HCEC 1CT (cell line): ENCODE results near the gene TXNRD2.
A peak's percentile ranks its signal among the peaks of the same experiment; 100 is the strongest.

Experiments
- DNase-seq: peaks from one replicate; pipeline ENCODE4 v3.0.0-alpha.2; 2017

The TXNRD2 gene

DNA sequence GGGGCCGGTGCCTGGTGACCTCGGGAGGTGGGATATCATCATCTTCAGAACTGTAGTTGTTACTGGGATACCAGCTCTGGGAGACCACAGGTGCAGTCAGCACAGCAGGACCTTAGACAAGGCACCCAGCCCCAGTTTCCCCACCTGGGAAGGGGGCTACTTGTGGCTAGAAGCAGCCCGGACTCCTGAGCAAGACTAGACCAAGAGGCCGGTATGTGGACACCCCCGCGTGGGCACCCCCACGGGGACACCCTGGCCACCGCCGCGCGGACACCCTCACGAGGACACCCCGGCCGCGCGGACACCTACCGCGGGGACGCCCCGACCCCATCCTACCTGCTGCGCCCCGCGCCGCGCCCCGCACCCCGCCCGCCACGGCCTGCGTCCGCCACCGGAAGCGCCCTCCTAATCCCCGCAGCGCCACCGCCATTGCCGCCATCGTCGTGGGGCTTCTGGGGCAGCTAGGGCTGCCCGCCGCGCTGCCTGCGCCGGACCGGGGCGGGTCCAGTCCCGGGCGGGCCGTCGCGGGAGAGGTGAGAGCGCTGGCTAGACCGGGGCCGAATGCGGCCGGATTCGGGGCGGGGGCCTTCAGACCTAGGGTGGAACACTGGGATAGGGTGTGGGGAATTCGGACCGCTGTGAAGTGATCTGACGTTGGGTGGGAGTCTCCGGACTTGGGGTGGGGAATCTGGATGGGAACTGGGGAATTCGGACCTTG, at the start of gene TXNRD2, which contains the start of gene COMT:
TXNRD2 (minus strand) TSS at position 454 of the 718 bp plus-strand sequence; CDS start at position 439, 15 bp downstream.
COMT (plus strand) TSS at position 408 of the 718 bp plus-strand sequence. CDS start 20,755 bp downstream, outside the sequence.
- peak; percentile 50 for DNase-seq

GRCh38 chr22:19991395-19991644, 49.7 kb upstream of the TXNRD2 start:
- no peak for DNase-seq

DNA sequence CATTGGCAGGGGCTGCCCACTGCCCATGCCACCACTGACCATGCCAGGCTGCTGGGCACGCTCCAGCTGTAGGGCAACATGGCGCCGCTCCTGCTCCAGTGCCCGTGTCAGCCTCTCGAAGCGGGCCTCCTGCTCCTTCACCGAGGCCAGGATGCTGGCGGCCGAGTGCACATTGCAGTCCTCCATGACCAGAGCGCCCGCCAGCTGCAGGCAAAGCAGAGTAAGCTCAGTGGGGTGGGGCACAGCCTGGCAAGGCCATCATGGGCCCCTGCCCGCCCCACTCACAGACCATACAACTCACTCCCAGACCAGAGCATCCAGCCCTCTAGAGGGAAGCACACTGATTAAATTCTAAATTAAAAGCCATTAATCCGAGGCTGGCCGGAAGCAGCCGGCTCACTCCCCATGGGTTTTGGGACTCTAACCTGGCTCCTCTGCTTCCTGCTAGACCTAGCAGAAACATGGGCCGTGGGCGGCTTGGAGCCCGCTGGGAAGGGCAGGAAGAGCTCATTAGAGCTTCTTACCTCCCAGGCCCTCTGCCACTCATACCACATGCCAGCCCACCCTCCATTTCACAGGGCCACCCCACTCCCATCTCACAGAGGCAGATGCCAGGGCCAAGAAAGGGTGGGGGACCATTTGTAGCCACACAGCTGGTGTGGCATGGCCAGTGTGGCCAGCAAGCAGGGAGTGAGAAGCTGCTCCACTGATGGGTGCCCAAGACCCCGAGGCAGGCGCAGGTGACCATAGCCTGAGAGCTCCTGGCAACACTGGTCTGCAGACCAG, 49.2 kb upstream of the TXNRD2 start:
- no peak for DNase-seq

- no peak for DNase-seq
Measured at GRCh38 chr22:19990188-19990587, 48.6 kb upstream of the TXNRD2 start.

DNA sequence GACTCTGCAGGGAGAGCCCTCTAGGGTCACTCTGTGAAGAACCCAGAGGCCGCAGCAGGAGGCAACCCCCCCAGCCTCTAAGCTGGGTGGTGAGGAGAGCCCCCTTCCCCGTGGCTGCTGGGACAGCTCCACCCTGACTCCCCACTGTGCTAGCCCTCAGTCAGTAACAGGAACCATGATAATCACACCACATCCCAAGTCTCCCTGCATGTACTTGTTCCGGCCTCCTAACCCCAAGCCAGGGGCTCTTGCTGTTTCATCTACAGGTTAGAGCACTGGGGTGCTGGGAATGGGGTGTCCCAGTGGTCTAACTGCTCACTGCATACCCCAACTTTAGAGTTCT, 48.1 kb upstream of the TXNRD2 start:
- no peak for DNase-seq

DNA sequence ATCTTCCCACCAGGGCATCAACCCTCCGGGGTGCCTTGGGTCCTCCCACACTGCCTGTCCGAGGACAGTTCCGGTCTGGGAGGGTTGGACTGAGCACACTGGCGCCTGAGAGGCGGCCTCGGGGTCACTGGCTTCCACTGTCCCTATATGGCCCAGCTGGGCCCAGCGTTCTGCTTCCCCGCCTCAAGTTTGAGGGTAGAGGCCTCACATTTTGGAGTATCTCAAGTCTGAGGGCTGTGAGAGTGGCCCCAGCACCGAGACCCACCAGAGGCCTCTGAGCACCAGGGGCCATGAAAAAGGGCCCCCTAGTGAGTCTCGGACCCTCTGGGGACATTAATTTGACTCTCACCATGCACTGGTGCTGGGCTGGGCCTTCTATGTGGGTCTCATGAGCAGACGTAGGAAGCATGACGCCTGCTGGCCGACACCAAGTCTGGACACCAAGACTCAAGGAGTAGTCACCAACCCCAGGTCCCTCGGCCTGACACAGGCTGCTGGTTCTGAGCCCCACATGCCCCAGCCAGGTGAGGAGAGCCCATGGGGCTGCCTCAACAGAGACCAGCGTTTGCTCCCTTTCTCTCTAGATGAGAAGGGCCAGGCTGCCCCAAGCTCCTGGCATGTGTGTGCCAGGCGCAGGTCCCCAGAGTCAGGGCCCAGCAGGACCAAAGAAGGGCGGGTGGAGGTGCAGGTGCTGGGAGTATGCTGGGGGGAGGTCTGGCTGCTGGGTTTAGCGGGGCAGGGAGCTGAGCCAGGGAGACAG, 47.5 kb upstream of the TXNRD2 start:
- no peak for DNase-seq

DNA sequence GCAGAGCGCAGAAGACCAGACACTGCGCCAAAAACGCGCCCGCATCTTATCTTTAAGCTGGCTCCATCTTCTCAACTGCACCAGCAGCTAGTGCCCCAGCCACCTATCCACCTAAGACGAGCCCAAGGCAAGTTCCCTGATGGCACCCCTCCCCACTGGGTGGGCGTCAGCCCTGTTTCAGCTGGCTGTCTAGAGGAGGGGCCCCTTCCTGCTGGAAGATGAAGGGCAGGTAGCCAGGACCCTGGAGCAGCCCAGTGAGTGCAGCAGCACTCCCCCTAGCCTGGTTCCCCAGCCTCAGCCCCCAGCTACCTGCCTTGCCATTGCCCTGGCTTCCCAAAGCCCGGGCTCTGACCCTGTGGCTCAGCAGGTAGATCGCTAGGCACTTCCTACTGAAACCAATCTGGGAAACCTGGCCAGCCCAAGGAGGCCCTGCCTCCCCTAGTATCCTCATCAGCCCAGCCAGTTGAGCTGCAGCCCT, 46.8 kb upstream of the TXNRD2 start:
- DNase-seq, result no peak

DNA sequence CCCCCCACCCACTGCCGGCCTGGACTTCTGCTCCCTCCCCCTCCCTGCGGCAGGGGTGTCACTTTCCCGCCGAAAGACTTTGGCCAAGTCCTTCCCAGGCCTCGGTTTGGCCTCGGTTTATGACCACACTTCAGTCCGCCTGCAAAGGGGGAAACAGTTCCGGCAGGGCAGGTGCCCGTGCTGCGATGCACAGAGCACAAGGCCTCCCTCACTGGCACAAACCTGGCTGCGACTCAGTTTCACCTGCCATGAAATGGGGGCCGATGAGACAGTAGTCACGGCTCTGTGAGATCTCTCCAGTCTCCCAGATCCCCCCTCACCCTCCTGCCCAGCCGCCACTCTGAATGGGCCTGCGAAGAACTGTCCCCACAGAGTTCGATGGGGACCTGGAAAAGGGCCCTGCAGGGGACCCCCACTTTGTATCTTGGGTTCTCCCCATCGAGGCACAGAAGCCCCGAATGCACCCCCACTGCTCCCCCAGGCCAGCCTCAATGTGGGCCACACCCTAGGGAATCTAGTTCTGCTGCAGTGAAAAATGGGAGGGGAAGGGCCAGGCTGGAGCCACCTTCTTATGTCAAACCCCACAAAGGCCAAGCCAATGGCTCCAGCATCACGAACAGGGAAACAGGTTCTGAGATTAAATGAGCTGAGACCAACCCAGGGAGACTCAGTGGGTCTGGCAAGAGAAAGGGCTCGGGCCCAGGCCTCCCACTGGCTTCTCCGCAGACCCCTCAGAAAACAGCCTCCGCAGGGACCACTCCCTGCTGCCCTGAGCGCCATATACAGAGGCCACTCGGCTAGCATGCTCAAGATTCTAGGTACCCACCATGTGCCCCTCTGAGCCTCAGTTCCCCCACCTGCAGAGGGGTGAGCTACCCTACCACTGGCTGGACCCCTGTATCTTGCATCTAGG, 46.0 kb upstream of the TXNRD2 start:
- DNase-seq, result no peak

DNA sequence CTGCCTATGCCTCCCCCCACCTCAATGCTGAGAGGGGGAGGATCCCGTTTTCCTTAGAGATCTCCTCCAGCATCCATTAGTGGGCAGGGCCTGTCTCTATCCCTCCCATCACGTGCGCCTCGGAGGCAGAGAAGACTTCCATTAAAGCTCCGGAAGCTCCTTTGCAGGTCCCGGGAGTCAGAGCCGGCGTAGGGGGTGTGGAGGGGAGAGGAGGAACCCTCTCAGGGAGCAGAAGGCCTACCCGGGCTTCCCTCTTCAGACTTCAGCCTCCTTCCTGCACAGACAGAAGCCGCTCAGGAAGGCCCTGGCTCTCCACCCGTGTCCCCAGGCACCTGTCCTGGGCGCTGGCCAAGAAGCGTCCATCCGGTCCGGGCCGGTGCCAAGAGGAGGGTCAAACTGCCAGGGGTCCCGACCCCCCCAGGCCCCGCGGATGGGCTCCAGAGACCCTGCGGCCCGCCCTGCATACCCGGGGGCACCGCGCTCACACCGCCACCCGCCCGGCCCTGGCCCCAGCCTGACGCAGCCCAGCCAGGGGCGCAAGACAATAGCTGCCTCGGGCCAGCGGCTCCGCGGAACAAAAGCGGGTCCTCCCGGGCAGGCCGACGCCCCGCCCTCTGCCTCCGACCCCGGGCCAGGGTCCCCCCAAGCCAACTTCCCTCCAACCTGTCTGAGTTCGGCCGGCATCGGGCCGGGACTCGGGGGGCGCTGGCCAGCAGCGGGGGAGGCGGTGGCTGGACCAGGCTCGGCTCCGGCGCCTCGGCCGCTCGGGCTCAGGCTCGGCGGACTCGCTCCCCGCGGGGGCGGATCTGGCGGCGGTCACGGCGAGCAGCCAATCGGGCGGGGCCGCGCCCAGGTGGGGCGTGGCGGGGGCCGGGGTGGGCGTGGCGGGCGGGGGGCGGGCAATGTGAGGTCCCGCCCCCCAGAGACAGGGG, 45.1 kb upstream of the TXNRD2 start:
- peak; percentile 52 for DNase-seq

- no peak for DNase-seq
Measured at GRCh38 chr22:19986011-19986409, 44.4 kb upstream of the TXNRD2 start.

DNA sequence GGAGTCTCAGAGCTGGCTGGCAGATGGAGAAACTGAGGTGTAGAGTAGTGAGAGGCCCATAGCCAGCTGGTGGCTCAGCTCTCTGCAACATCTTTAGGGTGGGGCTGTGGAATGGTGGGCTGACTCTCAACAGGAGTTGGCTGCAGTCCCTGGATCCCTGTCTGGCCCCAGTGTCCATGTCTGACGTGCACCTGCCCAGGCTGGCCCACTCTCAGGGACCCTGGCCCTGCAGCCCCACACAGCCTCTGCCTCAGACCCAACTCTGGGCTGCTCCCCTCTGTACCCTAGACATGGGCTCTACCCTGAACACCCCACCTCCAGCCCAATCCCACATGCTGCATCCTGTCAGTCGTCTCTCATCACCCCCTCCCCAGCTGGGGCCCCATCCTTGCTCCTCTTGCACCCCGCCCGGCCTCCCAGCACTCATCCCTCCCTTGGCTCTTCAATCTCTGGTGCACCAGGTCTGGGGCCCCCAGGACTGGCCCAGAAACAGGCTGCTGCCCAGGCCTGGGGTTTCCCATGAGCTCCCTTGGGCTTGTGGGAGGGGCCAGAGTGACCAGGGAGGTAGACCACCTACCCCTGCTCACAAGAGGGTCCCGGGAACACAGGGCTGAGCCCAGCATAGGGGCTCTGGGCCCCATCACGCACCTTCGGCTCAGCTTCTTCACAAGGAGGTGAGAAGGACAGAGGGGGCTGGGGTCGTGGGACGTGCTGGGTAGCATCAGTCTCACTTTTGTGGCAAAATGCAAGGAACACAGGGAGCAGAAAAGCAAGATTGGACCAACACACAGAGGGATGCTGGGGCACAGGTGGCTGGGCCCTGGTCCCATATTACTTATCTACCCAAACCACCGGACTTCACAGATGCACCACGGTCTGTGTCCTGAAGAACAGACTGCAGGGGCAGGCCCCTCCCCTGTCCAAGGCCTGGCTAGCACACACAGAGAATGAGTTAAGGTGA, 43.5 kb upstream of the TXNRD2 start:
- no peak for DNase-seq

DNA sequence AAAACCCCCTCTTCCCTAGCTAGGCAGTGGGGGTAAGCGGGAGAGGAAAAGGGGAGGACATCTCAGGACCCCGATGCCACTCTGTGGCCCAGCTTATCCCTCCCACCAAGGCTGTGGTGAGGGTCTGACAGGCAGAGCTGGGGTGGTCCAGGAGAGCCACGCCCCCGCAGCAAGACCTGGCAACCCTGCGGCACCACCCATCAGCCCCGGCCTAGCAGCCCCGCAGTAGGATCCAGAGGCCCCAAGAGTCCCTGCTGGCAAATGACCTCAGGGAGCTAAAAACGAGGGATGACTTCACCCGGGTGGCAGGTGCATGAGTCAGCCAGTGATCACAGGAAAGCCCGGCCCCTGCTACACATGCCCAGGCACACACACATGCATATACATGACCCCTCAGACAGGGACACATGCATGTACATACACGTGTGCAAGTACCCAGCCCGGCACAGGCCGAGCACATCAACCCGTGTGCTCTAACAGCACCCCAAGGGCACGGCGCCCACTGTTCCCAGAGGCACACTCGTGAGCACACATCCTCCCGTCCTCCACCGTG, 42.7 kb upstream of the TXNRD2 start:
- peak; percentile 52 for DNase-seq

- no peak for DNase-seq
Measured at GRCh38 chr22:19983741-19984140, 42.1 kb upstream of the TXNRD2 start.

DNA sequence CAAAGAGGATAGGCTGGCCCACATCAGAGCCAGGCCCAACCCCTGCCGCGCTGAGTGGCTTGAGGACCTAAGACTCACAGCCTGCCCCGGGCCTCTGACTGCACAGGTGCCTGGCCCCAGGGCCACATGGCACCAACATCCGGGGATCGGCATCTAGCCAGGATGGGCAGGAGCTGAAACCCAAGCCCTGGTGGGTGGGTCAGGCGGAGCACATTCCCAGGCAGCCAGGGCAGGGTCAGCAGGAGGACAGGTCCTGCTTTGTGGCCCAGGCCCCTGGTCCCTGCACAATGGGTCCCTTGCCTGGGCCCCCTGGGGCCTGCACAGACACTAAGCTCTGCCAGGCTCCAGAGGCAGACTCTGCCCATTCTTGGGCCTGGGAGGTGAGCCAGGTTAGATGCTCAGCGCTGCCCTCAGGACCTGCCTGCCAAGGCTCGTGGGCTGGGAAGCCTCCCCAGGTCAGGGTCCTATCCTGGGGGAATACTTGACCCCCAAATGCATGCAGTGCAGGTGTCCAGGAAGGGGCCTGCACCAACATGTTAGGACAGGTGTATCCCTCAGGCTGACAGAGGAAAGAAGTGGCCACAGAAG, 41.5 kb upstream of the TXNRD2 start:
- no peak for DNase-seq

DNA sequence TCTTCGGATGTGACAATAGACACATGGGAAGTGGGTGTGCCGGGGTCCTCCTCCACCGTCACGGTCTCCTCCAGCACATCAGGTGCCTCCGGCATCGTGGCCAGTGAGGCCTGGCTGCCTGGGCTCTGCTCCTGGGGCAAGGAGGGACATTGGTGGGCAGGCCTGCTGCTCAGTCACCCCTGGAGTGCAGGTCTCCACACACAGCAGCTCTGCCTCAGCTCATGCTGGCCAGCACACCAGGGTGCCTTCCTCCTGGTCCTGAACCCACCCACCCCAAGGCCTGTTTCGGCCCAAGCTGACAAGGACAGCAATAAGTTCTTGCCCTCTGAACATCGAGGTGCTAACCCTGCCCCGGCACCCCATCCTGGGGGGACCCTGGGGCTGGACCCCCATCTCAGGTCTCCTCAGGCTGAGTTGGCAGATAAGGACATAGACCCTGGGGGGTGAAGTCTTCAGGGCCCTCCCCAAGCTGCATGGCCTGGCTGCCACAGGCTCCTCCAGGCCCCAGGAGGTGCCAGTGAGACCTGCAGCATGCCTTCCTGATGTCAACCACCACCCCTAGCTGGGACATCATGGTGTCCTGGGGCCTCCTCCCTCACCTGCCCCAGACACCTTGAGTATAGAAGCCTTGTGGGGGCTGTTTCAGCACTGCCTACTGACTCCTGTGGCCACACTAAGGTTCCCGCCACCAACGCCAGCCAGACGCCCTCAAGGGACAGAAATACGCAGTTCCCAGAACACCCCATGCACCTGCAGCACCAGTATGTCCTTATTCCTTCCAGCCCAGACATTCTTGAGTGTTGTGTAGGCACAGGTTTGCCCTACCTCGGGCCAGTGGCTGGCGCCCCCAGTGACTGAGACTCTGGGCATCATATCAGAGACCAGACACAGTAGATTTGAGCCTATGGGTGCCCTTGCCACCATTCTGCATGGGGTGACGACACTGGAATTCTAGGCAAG, 40.6 kb upstream of the TXNRD2 start:
- no peak for DNase-seq

- no peak for DNase-seq
Measured at GRCh38 chr22:19981171-19981960, 39.7 kb upstream of the TXNRD2 start.

GRCh38 chr22:19980766-19981165, 39.1 kb upstream of the TXNRD2 start:
- DNase-seq, result no peak
